ENCODE results near the gene PHKB.
A peak's percentile ranks its signal among the peaks of the same experiment; 100 is the strongest.

PHKB gene

DNA sequence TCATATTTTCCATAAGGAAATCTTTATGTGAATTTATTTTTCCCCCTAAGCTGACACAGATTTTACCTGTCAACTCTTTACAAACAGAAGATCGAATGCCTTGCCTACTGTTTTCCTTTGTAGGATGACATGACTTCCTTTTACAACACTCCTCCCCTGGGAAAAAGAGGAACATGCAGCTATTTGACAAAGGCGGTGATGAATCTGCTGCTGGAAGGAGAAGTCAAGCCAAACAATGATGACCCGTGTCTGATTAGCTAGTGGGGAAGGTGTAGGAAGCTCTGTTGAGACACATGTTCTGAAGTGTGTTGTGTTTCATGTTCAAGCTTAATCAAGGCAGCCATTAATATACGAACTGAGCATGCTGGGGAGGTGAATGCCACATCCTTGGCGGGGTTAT is 238.0 kb downstream of the PHKB start:
- DNase-seq, result no peak

DNA sequence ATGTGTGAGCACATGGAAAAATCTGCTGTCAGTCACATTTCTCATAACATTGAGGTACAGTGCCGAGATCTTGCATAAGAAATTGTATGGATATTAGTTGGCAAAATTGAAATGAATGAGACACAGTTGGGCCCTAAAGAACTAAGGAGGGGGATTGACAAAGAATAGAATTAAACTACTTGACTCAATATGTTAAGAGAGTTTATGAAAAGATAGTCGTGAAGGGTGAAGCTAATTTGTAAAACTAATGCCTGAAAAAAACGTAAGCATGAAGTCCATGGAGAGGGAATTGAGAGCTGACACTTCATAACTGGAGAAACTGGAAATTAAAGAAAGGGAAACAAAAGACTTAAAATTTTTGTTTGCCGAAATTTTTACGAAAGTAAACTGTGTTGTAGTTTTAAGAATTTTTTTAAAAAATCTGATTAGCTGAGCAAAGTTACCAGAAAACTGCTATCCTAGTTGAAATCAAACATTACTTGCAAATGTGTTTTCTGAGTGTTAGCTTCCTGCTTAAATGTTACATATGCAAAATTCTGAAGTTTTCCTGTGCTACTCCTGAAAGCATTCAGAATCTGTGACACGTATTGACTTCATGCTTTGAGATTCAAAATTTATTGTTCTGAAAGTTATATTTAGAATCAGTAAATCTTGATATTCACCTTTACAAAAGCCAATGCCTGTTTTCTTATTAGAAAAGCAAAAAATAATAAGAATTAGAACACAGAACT is 239.9 kb downstream of the PHKB start:
- DNase-seq, result no peak

DNA sequence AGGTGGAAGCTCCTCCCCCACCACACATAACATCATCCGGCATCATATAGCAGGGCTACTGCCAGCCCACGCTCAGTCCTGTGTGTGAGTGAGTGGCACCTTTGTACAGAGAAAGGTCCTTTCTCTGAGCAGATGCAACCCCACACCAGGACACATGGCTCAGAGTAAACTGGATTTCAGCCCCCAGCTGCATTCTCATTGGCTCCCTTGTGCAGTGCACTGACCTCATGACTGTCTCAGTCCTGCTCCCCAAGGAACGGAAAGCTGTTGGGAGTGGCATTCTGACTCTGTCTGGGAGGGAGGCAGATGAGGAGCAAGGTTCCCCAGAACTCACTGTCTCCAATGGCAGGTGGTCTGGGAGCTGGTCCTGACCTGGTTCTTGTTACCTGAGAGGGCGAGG is 244.1 kb downstream of the PHKB start:
- DNase-seq, result no peak

DNA sequence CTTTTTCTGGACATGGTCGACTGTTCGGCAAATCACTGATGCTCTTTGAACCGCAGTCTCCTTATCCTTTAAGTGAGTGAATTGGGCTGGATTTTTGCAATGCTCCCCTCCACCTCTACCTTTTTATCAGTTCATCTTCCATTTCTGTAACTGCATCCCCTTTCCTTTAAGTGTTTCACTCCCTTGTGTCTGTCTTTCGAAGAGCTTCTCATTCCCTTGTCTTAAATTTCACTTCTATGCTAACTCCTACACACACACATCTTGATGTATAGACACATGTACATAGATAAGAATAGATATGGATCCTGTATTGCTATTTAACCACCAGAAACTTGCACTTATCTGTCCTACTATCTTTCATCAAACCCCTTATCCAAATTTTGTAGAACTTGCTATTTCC is 250.7 kb downstream of the PHKB start:
- DNase-seq, result no peak

DNA sequence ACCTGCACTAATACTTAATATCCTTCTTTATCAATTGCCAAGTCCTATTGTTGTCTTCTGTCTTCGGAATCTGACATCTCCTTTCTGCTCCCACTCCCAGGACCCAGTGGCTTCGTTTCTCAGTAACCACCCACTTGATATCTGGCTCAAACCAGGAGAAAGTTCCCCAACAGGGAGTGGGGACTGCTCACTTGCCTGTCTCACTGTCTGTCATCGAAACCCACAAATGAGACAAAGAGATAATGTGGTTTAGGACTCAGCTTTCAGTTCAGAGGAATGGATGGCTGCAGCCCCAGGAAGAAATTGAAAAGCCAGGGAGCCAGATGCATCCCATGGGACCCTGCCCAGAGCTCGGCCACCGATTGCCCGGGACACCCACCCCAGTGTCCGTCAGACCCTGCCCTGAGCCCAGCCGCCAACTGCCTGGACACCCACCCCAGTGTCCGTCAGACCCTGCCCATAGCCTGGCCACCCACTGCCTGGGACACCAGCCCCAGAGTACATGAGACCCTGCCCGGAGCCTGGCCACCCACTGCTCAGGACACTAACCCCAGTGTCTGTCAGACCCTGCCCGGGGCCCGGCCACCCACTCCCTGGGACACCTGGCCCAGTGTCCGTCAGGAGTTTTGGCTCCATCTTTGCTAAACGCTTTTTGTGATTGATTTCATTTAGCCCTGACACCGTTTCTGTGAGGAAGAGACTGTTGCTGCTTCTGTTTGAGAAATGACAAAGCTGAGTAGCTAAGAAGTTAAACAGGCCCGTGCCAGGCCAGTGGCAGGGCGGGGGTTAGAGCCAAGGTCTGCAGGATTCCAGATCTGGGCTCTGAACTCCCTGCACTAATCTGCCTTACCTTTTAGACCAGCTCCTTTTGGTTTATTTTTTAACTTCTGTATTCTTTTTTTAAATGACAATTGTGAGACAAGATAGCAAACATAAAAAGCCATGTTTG is 251.4 kb downstream of the PHKB start:
- peak; percentile 11 for DNase-seq

DNA sequence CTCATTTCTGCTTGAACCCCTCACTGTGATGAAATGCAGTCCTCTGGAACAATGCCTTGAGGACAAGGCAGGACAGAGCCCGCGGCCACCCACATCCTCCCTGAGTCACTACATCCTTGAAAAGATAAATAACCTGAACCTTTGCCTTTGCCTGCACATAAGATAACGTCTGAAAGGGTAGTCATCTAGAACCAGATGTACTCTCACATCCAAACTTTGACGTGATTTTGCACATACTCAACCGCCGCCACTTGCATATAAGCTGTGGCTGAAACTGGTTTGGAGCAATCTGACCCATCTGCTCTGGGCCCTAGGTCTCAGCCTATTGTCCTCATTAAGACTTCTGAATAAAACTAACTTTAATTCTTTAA is 252.1 kb downstream of the PHKB start:
- peak; percentile 75 for DNase-seq

DNA sequence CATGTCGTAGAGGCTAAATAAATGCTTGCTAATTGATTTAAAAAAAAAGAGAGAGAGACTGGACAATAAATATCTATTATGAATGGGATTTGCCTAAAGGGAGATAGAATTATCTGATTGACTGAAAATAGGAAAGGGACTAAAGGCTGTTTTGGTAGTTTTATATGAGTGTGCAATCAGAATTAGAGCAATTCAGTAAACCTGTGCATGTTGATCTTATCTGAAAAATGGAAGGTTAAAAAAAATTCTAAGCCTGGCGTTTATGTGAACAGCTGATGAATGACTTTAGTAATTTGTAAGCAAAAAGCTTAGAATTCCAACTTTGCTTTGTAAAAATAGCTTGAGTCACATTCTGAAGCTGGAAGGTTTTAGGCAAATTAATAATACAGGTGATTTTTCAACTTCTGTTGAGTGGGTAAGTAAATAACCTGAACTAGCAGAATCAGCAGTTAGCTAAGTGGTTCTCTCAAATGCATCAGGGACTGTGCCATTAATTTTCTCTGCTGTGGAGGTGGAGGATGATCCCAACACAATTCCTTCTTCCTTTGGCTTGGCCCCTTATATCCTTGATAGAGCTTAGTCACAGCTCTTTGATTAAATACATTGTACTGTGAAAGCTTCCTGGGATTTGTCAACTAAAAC is 254.4 kb downstream of the PHKB start:
- no peak for DNase-seq

DNA sequence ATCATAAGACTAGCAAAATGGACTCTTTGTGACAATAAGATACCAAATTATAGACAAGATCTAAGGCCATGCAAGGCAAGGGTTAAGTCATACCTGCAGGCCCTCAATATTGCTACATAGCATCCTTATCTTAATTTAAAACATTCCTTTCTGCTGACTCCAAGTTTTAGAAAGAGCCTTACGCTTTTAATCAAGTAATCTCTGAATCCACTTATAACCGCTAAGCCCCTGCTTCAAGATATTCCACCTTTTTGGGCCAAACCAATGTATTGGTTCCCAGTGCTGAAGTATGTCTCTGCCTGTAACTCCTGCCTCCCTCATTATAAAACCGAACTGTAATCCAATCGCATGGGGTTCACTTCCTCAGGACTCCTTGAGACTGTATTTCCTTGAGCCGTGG is 255.4 kb downstream of the PHKB start:
- no peak for DNase-seq

DNA sequence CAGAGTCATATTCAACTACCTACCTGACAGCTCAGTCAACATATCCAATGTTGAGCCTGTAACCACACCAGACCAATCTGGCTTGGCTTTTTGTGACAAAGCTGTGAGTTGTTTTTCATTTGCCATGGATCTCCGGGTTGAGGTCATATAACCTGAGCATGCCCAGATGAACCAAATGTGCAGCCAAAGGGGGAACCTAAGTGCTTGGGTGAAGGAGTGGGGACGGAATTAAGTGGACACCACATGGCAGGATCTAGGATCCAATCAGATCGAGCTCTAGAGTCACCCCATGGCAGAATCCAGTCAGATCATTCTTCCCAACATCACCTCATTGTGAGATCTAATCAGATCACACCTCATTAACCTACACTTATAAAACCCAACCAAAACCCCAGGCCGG is 258.6 kb downstream of the PHKB start:
- peak; percentile 6 for DNase-seq

DNA sequence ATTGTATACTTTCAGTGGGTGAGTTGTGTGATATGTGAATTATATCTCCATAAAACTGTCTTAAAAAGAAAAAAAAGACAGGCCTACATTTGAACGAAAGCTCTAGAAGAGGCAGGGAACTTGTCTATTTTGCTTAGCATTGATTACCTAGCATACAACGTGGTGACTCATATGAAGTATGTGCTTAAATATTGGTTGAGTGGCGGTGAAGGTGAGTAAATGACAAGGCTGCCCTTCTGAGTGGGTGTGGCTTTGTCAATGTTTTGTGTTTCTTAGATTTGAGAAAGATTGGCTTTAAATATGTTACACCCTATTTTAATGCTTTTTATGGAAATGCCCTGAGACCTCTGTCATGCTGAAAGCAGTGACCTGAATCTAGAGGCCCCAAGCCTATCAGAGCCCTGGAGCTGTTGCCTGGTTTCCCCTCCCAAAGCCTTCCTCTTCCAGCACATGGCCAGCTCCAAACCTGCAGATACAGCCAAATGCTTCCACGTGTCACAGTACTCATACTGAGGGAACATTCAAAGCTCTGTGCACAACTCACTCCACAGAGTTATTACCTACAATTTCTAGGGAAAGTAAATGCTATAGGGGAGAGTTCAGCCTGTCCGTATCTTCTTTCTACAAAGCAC is 260.0 kb downstream of the PHKB start:
- DNase-seq, result no peak

DNA sequence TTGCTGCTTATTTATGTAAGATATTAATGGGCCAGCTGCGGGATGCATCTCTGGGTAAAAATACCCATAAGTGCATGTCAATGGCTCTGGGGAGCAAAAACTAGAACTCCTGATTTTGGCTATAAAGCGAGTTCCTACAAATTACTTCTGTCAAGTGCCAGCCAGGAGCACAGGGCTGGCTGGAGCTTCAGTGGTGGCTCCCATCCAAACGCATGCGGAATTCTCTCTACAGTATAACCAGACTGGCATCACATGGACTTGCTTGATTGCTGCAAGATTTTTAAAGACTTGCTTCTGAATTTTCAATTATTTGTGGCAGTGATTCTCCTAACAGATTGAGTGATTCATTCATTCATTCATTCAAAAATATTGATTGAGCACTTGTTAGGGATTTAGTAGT is 260.9 kb downstream of the PHKB start:
- DNase-seq, result no peak

DNA sequence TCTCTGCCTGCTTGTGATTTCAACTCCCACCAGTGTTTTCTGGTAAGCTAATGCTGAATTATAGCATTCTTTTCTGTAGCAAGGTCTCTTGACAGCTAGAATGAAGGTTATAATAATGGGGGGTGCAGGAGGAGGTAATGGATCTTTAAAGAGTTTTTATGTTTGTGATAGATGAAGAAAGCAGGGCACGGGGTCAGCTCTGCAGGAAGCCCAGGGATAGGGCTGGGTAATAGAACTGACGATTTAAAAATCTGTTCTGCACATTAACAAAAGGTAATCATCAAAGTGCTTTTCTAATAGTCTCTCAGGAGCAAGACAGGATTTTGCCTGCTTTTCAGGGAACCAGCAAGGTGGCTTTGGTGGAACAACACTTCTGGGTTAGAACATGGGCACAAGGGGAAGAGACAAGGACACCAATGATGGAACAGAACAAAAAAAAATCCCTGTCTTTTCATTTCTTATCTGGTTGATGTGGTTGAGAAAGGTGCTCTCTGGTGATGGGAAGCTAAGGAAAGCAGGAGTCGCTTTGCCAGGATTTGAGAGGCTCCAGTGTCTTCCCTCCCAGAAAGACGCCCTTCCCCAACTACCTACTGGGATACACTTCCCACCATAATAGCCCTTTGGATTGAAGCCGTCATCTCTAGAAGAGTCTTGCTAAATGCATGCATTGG is 263.1 kb downstream of the PHKB start:
- DNase-seq, result no peak

DNA sequence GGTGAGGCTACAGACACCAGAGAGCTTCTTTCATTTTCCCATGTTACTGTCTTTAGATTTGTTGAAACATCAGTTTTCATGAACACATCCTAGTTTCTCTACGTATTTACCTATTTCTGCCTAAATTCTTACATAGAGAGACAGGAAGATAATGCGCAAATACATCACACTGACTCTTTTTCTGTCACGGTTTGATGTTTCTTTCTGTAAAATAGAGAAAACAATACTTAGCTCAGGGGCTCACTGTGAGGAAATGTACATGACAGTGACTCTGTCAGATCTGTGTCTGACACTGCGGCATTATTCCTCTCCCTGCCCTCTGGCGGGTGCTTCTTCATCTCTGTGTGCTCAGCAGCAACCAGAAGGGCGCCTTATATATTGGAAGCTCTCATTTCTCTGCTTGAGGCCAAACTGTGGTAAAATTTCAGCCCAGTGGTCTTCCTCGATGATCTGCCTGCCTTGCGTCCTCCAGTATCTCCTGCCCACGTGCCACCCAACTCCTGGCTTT is 264.1 kb downstream of the PHKB start:
- no peak for DNase-seq

DNA sequence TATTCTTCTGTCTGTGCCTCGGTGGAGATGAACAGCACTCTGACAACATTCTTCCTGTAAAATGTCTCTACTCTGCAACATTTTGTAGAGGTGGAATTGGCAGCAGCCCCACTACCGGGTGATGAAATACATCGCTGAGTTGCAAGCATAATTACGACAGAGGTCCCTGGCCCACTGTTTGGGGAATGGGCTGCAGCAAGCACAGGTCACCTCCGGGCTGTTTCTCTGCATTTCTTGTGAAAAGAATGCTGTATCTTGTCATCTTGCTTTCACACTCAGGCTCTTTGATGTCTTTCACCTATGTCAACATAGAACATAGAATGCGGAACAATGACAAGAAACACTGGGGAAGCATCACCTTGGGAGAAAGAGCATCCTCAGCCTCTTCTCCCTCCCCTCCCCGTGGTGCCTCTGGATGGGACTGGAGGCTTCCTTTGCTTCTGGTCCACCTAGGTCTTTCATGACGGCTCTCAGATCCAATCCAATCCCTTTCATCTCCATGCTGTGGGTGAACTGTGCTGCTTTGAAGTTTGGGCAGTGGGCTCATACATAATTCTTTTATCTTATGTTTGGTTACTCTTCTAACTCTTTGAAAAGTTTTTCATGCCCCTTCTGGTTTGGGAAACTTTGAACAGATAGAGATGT is 265.0 kb downstream of the PHKB start:
- no peak for DNase-seq

DNA sequence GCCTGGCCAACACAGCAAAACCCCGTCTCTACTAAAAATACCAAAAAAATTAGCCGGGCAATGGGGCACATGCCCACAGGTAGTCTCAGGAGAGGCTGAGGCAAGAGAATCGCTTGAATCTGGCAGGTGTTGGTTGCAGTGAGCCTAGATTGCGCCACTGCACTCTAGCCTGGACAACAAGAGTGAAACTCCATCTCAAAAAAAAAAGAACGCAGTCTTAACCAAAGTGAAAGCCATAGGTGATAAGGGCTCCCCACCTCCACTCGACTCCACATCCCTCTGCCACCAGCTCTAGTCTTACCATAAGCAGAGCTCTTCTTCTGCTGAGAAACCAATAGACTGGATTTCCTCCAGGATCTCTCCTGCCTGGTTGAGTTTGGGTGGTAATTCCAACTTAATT is 266.0 kb downstream of the PHKB start:
- DNase-seq, result no peak

DNA sequence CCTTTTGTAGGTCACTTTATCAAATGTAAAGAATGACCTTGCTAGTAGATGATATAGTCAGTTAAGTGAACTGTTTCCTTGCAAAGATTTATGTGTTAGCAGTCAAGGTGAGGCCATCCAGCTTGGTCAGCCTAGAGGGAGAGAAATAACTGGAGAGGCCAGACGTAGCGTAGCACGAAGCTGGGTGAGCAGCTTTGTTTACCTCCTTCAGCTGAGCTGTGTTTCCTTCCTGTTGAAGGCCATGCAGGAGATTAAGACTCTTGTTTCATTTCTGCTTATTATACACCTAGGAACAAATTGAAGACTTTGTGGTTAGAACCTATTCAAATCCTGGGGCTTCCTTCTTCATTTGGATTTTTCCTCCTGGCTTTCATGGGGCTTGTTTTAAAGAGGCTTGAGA is 267.1 kb downstream of the PHKB start:
- no peak for DNase-seq

DNA sequence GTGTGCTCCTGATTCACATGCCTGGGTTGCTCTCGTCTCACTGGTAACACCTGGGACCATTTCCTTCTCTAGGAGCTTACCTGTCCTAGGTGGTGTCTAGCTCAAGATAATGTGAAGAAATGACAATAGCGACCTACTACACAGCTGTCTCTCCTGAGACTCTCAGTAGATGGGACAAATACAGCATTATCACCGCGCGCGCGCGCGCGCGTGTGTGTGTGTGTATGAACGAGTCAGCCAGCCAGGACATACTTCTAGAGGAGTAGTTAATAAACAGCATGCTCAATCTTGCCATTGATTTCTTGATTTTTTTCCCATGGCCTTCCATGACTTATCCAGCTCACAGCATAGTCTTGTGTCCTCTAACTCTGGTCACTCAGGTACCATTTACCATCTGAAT is 268.6 kb downstream of the PHKB start:
- DNase-seq, result no peak

DNA sequence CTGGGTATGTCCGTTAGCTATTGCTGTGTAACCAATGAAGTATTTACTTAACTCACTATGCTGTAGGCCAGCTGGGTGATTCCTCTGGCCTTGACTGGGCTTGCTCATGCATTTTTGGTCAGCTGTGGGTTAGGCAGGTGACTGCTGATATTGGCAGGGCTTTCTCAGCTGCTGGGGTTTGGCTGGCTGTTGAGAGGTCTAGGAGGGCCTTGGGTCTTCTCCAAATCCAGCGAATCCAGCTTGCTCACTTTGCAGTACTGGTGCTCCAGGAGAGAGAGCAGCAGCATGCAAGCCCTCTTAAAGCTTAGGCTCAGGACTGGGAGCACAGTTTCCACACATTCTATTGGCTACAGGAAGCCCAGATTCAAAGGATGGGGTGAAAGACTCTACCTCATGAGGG is 270.1 kb downstream of the PHKB start:
- no peak for DNase-seq

DNA sequence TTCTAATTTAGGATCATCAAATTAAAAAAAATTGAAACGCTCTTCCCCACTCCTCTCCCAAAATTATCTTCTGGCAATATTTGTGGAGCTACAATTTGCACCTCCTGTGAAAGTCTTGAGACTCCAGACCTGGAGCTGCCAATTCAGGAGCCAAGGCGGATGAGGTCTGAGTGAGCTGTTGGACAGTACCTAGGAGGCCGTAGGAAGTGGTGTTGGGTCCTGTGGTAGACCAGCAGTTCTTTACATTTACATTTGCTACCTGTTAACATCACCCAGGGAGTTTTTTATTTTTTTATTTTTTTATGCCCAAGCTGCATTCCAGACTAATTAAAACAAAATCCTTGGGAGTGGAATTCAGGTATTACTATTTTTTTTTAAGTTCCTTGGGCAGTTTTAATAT is 271.0 kb downstream of the PHKB start:
- DNase-seq, result no peak

DNA sequence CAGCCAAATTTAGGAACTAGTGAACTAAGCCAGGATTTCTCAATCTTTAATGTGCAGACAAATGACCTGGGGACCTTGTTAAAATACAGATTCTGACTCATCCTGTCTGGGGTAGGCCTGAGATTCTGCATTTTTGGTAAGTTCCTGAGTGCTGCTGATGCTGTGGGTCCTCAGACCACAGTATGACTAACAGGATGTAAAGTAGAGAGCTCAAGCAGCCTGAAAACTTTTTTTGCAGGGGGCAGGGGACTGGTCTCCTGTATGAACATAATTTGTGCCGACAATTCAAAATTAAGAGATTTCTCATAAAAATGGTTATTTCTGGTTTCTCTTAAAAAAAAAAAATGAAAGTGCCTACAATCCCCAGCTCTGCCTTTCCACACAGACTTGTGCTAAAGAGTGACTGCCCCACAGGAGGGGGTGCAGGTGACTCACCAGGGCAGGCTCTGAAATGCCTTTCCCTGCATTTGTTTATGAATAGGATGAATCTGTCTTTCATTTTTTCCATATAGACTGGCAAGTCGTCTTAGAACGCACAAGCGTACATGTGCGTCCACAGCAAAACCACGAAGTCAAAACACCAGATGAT is 271.5 kb downstream of the PHKB start:
- DNase-seq, result peak; percentile 77

DNA sequence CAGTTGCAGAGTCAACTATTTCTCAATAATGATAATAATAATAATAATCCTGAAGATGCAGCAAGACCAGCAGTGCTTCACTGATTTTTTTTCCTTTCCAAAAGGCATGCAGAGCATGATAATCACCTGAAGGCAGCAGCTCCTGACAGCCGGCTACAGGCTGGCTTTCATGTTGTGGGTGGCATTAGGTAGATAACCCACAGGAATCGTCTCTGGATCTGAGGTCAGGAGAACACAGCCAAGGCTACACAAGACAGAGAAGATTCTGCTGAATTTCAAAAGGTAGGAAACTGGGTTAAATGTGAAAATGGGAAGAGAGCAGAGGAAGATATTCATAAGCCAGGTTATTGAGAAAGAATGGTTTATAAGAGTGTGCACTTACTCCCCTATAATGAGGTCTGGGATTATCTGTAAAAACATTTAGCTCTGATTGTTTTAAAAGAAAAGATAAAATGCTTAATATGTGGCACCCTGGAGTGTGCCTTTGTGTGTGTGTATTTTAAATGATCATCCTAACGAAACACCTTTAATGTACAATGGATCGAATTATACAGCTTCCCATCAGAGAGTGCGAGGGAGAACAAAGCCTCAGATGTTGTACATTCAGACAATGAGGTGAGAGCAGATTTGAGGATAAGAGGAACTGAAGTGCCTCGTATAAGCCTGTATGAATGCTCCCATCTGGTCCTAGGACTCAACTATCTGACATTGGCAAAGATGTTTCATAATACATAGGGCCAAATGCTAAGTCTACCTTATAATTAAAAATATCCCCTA is 273.1 kb downstream of the PHKB start:
- DNase-seq, result no peak

Data from activated CD4-positive, alpha-beta T cell treated with anti-CD3 and anti-CD28 coated beads, Interleukin-2, Interleukin-6, amounts not matched to agents 100 ng/mL and 50 ng/mL, durations not matched to agents 16 hours and 8 hours (primary cell).